BJ (cell line): ENCODE data around the gene EDN3. TPM values are rescaled to one million over a fixed set of nuclear protein-coding genes. Genes with fewer than 3 reads are reported as not detected.

ENCODE experiments used
- CTCF ChIA-PET: fragments of 350-600 bp; formaldehyde crosslinking; extraction: SDS; loops from one replicate; lab custom pipeline; 2021; ENCODE audit warnings: antibody characterized with exemption, inconsistent platforms; lab: Yijun Ruan, JAX
- POLR2A ChIA-PET: fragments of 300-600 bp; sonication (Branson Sonifier 250); formaldehyde crosslinking; extraction: SDS; loops from one replicate; lab custom pipeline; 2021; ENCODE audit warnings: antibody characterized with exemption; lab: Charles Lee
- DNase-seq: peaks from one replicate; pipeline ENCODE4 v3.0.0-alpha.2; 2011; ENCODE audit warnings: low read depth
- H3K27me3 ChIP-seq: 2 replicates; pipeline ENCODE4 v1.6.0; 2011; ENCODE audit warnings: low read length; ENCODE audit not compliant: control insufficient read depth, insufficient read depth
- H3K36me3 ChIP-seq: 2 replicates; pipeline ENCODE4 v1.5.1; 2011; ENCODE audit warnings: low read length; ENCODE audit not compliant: control insufficient read depth, insufficient read depth
- H3K4me3 ChIP-seq: 2 replicates; pipeline ENCODE4 v1.5.1; 2011; ENCODE audit warnings: low read depth, mild to moderate bottlenecking, control low read depth, low read length
- polyA plus RNA-seq: library from polyadenylated mRNA; depleted of rRNA; stranded (reverse); fragments of >200 nt; gene quantifications from 2 replicates; pipeline ENCODE4 v1.2.3, GENCODE V29; 2011
- TF ChIP-seq, protein P1 (sequence below): IDR thresholded peaks from 2 replicates; pipeline ENCODE4 v1.5.1; 2011; ENCODE audit warnings: low read depth, mild to moderate bottlenecking, control low read depth, inconsistent platforms, low read length, moderate library complexity; ENCODE audit not compliant: insufficient read depth

Gene EDN3
- polyA plus RNA-seq, 1 experiment, result not detected

- CTCF ChIA-PET, result interaction anchor here (1.0 kb wide), 1 partner anchor 9 kb away, joined by 4 read pairs; no protein-coding TSS in a partner anchor
- POLR2A ChIA-PET, result no interaction called here
- no peak overlapping the region for H3K4me3 ChIP-seq
- no peaks in the 10 kb centered on the region for H3K36me3 ChIP-seq
- no peak for DNase-seq
- TF ChIP-seq, protein P1, sequence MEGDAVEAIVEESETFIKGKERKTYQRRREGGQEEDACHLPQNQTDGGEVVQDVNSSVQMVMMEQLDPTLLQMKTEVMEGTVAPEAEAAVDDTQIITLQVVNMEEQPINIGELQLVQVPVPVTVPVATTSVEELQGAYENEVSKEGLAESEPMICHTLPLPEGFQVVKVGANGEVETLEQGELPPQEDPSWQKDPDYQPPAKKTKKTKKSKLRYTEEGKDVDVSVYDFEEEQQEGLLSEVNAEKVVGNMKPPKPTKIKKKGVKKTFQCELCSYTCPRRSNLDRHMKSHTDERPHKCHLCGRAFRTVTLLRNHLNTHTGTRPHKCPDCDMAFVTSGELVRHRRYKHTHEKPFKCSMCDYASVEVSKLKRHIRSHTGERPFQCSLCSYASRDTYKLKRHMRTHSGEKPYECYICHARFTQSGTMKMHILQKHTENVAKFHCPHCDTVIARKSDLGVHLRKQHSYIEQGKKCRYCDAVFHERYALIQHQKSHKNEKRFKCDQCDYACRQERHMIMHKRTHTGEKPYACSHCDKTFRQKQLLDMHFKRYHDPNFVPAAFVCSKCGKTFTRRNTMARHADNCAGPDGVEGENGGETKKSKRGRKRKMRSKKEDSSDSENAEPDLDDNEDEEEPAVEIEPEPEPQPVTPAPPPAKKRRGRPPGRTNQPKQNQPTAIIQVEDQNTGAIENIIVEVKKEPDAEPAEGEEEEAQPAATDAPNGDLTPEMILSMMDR, result no peak
- no peaks in the 10 kb centered on the region for H3K27me3 ChIP-seq
Observed at GRCh38 chr20:59322585-59323454, 22.4 kb downstream of the EDN3 start.

GRCh38 chr20:59323731-59324130 is 23.3 kb downstream of the EDN3 start:
- ChIA-PET CTCF (no interaction called here), POLR2A (no interaction called here)

GRCh38 chr20:59324521-59325141 is 24.2 kb downstream of the EDN3 start:
- TF ChIP-seq, protein P1, result no peak
- no peak for DNase-seq
- Histone ChIP-seq H3K36me3 (no peaks in the 10 kb centered on the region), H3K27me3 (no peaks in the 10 kb centered on the region), H3K4me3 (no peak overlapping the region)
- POLR2A ChIA-PET, result no interaction called here
- CTCF ChIA-PET, result interaction anchor here (1.0 kb wide), 1 partner anchor 11 kb away, joined by 3 read pairs; no protein-coding TSS in a partner anchor

More at GRCh38 chr20:59323731-59324130, 23.3 kb downstream of the EDN3 start:
- H3K4me3 ChIP-seq, result no peak overlapping the region
- no peaks in the 10 kb centered on the region for H3K36me3 ChIP-seq
- no peaks in the 10 kb centered on the region for H3K27me3 ChIP-seq
- no peak for DNase-seq
- TF ChIP-seq, protein P1, result no peak

DNA sequence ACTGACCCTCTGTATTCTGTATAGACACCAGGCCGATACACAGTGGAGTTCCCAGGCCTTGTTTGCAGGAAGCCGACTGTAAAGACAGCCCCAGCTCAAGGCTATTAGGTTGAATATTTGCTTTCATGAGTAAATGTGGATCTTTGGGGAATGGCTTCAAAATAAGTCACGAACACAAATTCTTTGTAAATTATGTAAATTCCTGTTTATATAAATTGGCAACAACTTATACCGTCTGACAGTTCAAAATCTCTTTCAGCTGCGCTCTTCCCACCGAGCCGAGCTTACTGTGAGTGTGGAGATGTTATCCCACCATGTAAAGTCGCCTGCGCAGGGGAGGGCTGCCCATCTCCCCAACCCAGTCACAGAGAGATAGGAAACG is 24.7 kb downstream of the EDN3 start:
- Histone ChIP-seq H3K4me3 (no peak overlapping the region), H3K36me3 (no peaks in the 10 kb centered on the region), H3K27me3 (no peaks in the 10 kb centered on the region)
- TF ChIP-seq, protein P1, result no peak
- DNase-seq, result no peak
- POLR2A ChIA-PET, result no interaction called here
- CTCF ChIA-PET, result interaction anchor here (1.0 kb wide), 1 partner anchor 10 kb away, joined by 3 read pairs; no protein-coding TSS in a partner anchor

DNA sequence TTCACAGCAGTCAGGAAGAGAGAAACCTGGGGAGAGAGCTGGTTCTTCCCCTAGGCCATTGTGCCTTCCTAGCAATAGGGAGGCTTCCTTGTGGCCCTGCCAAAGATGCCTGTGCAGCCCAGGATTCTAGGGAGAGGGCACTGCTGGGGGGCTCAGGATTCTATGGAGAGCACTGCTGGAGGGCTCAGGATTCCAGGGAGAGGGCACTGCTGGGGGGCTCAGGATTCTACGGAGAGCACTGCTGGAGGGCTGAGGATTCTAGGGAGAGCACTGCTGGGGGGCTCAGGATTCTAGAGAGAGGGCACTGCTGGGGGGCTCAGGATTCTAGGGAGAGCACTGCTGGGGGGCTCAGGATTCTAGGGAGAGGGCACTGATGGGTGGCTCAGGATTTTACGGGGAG is 25.8 kb downstream of the EDN3 start:
- CTCF ChIA-PET, result no interaction called here
- H3K27me3 ChIP-seq, result no peaks in the 10 kb centered on the region
- POLR2A ChIA-PET, result no interaction called here
- TF ChIP-seq, protein P1, result no peak
- no peak overlapping the region for H3K4me3 ChIP-seq
- H3K36me3 ChIP-seq, result no peaks in the 10 kb centered on the region
- DNase-seq, result no peak
